HL-60/S4 treated with retinoic acid at 250 ng/mL for 4 days and 3 days (cell line): ENCODE data around the gene KCNIP4.
"Not testable (repeated sequence)": the region's sequence is repeated elsewhere in the genome, so short reads cannot be mapped to it uniquely, and the experiment has no call there.

Source experiments
- in situ Hi-C: fragments of 300-500 bp; cut with MboI; formaldehyde crosslinking; loops from 2 replicates; pipeline ENCODE4 v1.7.0; 2022; ENCODE audit warnings: low sequenced_read_pairs

KCNIP4 gene

DNA sequence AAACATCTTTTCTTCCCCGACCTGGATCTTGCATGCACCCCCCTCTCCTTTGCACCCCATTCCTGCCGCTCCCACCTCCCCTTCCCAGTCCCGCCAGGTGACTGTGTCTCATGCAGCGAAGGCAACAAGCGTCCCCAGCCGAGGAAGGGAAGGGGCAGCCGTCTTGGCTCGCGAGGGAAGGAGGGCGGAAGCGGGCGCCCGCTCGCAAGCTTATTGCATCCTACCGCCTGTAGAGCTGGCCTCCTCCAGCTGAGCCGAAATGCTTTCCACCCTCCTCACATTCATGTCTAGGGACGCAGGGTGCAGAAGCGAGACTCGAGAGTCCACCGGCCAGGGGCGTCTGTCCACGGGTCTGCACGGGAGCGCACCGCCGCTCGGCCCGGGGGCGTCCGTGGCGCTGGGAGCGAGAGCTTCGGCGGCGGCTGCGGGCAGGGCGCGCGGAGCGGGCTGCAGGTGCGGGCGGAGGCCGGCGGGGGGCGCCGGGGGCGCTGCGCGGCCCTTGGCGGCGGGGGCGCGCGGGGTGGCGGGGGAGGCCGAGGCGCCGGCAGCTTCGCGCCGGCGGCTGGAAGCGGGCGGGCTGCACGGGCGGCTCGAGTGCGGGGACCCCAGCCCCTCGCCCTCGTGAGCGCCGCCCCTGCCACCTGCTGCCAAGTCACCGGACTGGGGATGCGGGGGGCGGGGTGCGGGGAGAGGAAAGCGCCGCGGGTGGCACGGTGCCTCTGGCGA, at the start of gene KCNIP4:
Gene KCNIP4, minus strand, starts transcription at position 426 of the 726 bp plus-strand sequence.
- in situ Hi-C loops = no loop called here

DNA sequence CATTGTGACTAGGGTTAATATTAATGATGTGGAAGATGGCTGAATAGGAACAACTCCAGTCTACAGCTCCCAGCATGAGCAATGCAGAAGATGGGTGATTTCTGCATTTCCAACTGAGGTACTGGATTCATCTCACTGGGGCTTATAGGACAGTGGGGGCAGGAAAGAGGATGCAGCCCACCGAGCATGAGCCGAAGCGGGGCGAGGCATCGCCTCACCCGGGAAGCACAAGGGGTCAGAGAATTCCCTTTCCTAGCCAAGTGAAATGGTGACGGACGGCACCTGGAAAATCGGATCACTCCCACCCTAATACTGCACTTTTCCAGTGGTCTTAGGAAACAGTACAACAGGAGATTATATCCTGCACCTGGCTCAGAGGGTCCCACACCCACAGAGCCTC, 48.0 kb upstream of the KCNIP4 start:
- in situ Hi-C loops = not testable (repeated sequence)

DNA sequence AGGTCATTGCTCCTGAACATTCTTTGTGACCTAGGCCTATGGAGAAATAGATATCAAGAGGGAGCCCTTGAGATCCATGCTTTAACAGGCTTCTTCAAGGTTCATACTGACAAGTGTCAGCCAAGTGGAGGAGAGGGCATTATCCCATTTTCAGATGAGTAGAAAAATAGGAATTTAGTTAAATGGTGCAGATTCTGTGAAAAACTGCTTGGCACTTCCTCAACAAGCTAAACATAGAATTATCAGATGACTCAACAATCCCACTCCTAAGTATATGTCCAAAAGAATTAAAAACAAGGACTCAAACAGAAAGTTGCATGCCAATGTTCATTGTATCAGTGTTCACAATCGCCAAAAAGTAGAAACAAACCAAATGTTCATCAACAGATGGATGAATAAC, 43.8 kb upstream of the KCNIP4 start:
- in situ Hi-C loops = no loop called here

DNA sequence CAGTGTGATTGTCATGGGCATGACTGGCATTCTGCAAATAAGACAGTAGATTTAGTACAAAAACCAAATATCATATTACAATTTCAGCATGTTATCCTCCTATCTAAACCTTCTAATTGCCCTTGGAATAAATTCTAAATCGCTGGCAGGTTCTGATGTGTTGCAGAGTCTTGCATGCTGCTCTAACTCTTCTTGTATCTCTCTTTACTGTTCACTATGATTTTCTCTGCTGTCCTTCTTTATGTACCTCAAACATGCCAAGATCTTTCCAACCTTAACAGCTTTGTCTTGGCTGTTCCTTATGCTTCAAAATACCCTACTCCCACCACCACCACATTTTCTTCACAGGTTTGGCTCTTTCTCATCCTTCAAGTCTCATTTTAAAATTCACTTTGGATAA, 43.0 kb upstream of the KCNIP4 start:
- in situ Hi-C loops = no loop called here

DNA sequence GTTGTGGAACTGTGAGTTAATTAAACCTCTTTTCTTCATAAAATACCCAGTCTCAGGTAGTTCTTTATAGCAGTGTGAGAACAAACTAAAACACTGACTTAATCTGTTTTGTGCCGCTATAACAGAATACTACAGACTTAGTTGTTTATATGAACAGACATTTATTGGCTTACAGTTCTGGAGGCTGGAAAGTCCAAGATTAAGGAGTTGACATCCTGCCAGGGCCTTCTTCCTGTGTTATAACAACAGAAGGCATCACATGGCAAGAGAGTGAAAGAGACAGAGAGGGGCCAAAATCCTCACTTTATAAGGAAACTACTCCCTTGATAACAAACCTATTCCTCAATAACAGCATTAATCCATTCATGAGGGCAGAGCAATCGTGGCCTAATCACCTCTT, 42.5 kb upstream of the KCNIP4 start:
- in situ Hi-C loops = no loop called here

DNA sequence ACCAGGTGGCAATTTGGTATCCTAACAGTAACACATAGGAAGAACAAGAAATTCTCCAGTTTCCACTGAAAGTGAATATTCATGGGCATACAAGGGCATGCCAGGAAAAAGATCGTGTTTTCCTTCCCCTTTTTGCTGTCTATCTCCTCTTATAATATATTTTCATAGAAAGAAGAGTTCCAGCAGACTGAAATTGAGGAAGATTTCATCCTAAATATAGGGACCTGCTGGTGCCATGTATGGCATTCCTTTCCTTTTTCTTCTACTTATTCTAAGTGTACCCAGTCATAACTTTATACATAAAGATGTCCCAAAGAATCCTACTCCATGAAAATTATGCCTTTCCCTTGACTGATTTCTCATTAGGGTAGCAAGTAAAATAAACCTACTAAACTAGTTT, 40.8 kb upstream of the KCNIP4 start:
- in situ Hi-C loops = no loop called here

DNA sequence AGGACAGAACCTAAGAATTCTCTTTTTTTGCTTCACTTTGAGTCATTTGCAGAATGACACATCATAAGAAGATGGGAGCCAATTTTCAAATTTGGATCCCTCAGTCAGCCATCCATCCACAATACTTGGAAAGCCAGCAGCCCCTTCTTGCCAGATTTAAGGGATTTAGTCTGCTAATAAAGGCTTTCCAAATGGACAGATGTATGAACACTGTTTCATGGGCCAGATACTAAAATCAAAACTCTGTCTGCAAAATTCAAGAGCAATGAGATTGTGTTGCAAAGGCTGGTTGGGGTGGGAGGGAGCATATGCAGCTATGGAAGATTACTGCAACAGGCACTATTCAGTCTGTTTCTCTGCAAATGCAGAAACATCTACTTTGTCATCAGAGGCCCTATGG, 37.7 kb upstream of the KCNIP4 start:
- in situ Hi-C loops = no loop called here

DNA sequence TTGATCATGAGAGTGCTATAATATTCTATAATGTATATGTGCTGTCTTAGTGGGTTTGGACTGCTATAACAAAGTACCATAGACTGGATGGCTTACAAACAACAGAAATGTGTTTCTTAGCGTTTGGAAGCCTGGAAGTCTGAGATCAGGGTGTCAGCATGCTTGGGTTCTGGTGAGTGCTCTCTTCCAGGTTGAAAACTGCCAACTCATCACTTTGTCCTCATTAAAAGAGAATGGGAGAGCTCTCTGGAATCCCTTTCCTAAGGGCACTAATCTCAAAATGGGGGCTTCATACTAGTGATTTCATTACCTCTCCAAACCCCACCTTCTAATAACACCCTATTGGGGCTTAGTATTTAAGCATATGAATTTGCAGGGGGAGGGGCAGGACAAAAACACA, 33.5 kb upstream of the KCNIP4 start:
- in situ Hi-C loops = no loop called here

DNA sequence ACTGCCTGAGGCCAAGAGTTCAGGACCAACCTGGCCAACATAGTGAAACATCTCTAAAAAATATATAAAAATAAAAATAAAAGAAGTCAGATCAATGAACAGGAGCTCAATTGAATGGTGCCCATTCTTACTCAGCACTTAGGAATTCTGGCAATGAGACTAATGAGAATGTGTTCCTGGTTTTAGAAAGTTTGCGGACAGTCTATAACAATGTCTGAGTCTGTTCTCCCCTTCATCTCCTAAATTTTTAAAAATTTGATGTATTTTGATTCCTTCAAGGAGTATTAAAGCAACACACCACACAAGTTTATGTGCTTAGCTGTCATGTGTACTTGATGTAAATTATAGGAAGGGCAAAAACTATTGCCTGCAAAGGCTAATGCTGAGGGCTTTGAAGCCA, 30.6 kb upstream of the KCNIP4 start:
- in situ Hi-C loops = no loop called here

DNA sequence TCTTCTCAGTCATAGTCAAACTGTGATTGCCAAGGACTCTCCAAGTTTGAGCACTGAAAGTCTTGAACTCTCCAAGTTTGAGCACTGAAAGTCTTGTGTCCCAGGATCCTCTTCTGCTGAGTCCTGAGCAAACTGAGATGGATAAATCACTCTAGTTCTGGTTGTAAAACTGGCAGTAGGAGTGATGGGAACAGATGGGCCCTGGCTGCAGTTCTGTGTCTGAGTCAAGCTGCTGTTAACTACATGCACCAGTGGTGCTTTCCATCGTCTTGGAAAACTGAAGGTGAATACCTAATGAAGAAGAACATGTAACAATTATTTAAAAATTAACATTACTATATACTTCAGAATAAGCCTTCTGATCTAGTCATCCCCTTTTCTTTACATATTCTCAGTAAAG, 27.6 kb upstream of the KCNIP4 start:
- in situ Hi-C loops = no loop called here

DNA sequence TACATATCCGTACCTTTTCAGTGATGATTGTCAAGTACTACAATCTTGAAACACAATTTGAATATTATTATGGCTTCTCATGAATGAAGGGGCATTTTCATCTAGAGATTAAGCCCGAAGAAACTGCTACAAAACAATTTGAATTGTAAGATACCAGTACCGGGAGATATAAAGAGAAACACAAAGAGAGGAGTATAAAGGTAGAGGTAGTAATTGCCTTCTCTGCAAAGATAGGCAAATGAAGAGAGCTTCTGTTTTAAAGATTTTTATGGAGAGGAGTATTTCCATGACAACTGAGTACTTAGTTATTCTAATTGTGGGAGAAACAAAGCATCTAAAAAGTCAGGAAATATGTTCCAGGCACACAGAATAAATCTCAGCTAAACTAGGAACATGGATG, 25.3 kb upstream of the KCNIP4 start:
- in situ Hi-C loops = no loop called here

DNA sequence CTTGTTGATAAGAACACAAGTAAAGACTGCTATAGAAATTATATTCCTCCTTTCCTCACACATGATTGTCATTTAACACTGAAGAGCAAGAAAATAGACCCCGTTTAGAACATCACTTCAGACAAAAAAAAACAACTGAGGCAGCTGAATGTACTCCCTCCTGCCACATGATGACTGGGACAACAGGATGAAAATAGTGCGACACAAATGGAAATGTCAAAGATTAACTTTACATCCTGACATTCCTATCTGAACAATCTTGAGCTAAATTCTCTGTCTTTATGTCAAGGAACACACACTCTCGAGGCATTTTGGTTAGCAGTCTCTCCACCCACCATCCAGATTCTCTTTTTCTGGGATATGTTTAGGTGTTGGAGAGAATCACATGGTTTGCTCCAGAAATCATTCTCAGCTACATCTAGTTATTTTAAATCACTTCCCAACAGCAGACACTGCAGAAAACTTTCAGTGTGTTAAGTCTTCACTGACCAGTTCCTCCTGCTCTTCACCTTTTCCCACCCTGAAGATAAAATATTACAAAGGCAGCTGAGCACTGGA, 16.3 kb upstream of the KCNIP4 start:
- in situ Hi-C loops = no loop called here

DNA sequence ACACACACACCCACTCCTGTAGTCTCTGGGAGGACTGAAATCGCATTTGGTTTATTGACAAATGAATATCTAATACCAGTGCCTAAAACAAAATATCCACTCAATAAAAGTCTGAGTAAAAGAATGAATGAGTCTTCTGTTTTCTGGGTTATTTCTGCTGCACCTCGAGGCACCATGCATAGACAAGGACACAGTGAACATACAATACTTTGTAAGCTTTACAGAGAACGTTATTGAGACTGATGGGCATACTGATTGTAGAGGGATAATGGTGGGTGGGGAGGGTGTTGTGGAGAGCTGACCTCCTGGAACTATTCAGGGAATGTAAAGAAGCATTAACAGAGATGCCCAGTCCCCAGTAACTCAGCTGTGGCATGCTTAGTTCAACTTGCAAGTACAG, 14.1 kb upstream of the KCNIP4 start:
- in situ Hi-C loops = no loop called here

DNA sequence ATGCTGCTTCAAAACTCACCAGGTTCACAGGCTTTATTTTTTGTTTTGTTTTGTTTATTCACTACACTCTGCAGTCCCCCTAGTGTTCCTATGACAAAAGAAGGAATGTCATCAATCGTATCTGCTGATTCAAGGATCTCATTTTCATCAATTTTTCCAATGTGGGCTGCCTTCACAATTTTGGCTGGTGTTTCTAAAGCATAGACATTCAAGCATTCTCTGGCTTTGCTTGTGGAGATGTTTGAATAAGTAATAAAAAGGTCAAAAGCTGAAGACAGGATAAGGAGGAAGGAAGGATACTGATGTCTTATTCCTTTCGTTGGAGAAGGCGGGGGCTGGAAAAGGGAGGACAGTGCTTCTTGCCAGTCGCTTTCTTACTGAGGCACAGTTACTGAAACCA, 12.2 kb upstream of the KCNIP4 start:
- in situ Hi-C loops = no loop called here

DNA sequence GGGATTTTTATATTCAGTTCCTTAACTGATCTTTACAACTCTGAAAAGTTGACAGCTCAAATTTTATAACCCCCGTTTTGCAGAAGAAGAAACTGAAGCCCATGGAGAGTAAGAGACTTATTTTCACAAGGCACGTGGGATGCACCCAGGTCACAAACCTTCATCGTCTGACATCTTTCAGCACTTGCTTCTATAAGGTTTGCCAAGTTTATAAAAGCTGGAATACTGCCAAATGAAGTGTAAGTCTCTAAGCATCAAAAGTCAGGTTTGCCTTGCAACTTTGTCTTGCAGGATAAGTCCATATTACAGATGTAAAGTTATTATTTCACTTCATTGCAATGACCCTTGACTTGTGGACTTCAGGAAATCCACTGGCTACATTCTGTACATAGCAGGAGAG, 6.3 kb upstream of the KCNIP4 start:
- in situ Hi-C loops = no loop called here

DNA sequence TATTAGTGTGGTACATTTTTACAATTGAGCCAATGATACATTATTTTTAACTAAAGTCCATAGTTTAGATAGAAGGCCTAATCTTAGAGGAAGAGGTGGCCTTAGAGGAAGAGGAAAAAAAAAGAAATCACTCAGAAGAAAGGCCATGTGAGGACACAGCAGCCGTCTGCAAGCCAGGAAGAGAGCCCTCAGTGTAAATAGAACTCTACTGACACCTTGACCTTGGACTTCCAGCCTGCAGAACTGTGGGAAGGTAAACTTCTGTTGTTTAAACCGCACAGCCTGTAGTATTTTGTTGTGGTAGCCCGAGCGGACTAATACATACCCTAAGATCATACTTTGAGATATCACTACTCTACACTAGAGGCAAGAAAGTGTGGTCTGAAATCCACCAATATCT, 5.1 kb upstream of the KCNIP4 start:
- in situ Hi-C loops = no loop called here

DNA sequence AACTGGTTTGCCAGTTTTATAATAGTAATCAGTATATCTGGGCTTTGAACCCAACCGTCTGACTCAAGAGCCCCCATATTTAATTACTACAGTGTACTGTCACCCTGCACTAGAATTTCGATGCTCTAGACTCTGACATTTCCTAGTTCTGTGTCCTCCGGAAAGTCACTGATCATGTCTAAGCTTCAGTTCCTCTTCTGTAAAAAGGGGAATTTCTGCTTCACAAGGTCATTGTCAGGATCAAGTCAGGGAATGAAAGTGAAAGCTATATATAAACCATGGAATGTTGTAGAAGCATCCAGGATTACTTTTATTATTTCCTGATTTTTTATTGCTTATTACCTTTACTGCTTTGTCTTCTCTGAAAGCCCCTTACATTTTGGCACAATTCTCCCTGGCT, 4.0 kb upstream of the KCNIP4 start:
- in situ Hi-C loops = no loop called here

DNA sequence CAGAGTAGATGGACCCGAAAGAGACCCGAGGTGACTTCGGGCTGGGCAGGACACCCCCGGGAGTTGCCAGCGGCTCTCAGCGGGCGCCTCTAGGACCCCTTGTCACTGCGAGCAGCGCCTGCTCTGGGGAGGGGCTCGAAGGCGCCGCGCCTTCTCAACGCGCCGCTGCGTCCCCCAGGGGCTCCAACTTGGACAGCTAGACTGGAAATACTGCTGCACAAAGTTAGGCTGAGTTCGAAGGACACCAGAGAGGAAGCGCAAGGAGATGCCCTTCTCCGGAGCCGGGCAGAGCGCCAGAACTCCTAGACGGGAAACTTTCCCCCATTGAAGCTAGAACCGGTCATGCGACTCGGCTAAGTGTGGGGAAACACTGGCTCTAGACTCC, 493 bp upstream of the KCNIP4 start:
- in situ Hi-C loops = no loop called here

DNA sequence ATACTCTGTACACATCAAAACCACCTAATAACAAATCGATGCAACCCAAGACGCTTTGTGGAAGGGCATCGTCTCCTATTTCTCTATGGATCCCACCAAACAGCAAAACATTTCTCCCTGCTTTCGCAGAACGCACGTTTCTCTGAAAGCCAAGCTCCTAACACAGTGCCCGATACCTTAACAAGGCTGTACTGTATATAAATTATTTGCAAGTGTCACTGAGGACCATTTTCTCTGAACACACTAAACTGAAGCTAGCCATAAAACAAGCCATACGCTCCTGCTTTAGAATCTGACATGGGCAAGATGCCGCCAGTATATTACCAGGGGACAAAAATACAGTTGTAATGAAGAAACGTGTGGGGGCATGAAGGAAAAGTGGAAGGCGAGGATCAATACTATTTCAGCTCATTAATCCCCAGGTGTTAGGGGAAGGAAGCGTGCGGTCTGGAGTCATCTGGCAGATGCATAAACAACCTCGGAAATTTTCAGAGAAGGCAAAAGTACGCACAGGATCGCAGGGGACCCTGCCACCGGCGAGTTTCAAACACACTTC, 703 bp downstream of the KCNIP4 start:
- in situ Hi-C loops = no loop called here

DNA sequence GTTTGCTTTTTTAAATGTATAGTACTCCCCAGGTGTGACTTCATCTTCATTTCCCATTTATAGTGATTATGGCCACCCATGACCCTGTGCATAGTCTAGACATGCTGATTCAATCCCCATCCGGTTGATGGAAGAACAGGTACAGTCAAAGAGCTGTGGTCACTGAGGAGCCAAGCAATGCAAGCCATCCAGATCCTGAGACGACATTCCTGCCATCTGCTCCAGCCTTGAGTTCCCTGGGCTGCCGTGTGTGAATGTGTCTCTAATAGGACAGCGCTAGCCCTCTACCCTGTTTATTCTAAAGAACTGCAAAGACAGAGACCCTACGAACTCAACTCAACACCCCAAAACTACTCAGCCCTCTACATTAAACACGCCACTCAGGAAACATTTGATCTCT, 1.7 kb downstream of the KCNIP4 start:
- in situ Hi-C loops = no loop called here

DNA sequence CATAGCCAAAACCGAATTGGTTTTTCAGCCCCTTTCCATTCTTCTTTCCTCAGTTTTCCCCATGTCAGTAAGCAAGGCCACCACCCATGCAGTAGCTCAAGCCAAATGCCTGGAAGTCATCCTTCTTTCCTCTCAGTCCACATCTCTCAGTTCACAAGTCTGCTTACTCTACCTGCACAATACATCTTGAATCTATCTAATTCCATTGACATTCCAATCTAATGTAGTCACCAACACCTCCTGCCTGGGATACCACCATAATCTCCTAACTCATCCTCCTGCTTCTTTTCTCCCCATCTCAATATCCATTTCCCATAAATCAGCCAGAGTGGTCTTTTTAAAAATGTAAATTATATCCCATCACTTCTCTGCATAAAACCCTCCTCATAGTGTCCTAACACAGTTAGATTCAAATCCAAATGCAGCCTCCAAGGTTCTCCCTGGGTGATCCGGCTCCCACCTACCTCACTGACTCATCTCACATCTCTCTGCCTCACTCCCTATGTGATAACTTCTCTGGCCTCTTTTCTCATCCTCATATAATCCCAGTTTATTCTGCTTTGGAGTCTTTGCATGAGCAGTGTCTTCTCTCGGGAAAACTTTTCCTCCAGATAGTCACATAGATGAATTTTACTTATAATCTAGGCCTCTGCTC, 26.9 kb downstream of the KCNIP4 start:
- in situ Hi-C loops = no loop called here

DNA sequence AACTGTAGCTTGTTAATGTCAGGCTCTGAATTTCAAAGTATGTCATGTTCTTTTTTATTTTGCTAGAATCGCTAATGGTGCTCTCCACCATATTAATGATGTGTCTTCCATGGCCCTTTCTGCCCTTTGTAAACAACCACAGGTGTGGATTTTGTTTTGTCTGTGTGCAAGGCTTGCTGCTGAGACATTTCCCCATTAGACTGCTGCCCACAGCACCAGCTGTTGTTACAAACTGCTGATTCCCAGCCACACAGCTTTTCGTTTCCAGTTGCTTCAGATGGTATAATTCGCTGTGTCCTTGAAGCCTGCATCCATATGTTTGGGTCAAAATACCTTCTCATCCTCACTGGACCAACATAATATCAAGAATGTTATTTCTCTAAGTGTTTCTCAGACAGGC, 32.8 kb downstream of the KCNIP4 start:
- in situ Hi-C loops = no loop called here
